Pancreas (tissue), 10 donors: ENCODE results near the gene RIMS4. TPM values are rescaled to one million over a fixed set of nuclear protein-coding genes. Genes with fewer than 3 reads are reported as not detected.
A peak's percentile ranks its signal among the peaks of the same experiment; 100 is the strongest.

Source experiments
- ATAC-seq, 4 donors: fragments of 200-7000 bp; cut with Tn5 transposase; one replicate each; pipeline versions ENCODE4 v1.8.0 to v1.9.1; 2020; ENCODE audit warnings: mild to moderate bottlenecking in 4 of 4, moderate library complexity in 4 of 4
- DNase-seq, 6 donors: peaks; one replicate each; pipeline ENCODE4 v3.0.0-alpha.2; 2020
- FAIRE-seq: peaks from 2 replicates; lab custom pipeline; 2012; peaks lifted over from hg19 to GRCh38; lab: Jason Lieb, UNC
- H3K27ac ChIP-seq, 4 donors: fragments of 200-600 bp; sonication (generic); 1 replicate in 3 of 4; 2 replicates in 1 of 4; pipeline versions ENCODE4 v1.5.0 to v1.8.0; 2020
- H3K27me3 ChIP-seq, 4 donors: fragments of 200-600 bp; one replicate each; pipeline ENCODE4 v1.8.0; 2021
- H3K36me3 ChIP-seq, 3 donors: fragments of 200-600 bp; sonication (generic) in 1 of 3; one replicate each; pipeline versions ENCODE4 v1.5.0 to v1.8.0; 2020 to 2021
- H3K4me1 ChIP-seq, 3 donors: fragments of 200-600 bp; one replicate each; pipeline ENCODE4 v1.8.0; 2021
- H3K4me3 ChIP-seq, 4 donors: fragments of 200-600 bp; sonication (generic) in 2 of 4; one replicate each; pipeline versions ENCODE4 v1.5.0 to v1.8.0; 2020 to 2021
- H3K9me3 ChIP-seq, 4 donors: fragments of 200-600 bp; one replicate each; pipeline ENCODE4 v1.8.0; 2021
- CTCF ChIP-seq, 4 donors: fragments of 200-600 bp; sonication (generic) in 3 of 4; IDR thresholded peaks; one replicate each; pipeline versions ENCODE4 v1.5.0 to v1.8.0; 2021; ENCODE audit warnings: antibody characterized with exemption in 4 of 4
- WGBS, 2 donors: extraction: QIAGEN DNeasy Blood & Tissue Kit; methylation state at CpG; one replicate each; pipeline ENCODE4 v1.1.7; 2013; 5-methylcytosine and 5-hydroxymethylcytosine counted together
- intact Hi-C, 3 donors: fragments of 100-400 bp; cut with DNase I; formaldehyde crosslinking; loops; one replicate each; pipeline versions ENCODE4 v1.11.1 to v1.14.2; 2022
- polyA plus RNA-seq, 2 donors: library from polyadenylated mRNA; stranded (reverse); fragments of 200-250 nt; gene quantifications; one replicate each; pipeline ENCODE4 v1.2.3, GENCODE V29; 2013
- total RNA-seq, 6 donors: library from RNA; stranded (reverse); fragmentation: NEBNext Ultra II Directional in 4 of 6; extraction: Animal tissue kit (Norgen Biotek cat#: 25700) in 4 of 6; gene quantifications; one replicate each; pipeline versions ENCODE4 v1.2.1 to v1.2.4, GENCODE V29; 2021 to 2023
- donor health status: healthy with polysubstance abuse.
- donor health status: DM: no; HTN: no; CAD: no; lungs with moderate emphysema.
- donor health status: DM: no; HTN: no; CAD: no.
- donor health status: control.
- donor health status: control.
- donor health status: Bipolar disorder and iron deficiency.
- donor health status: DM: yes; HTN: yes; CAD: no.
- donor health status: DM: no; HTN: no; CAD: no.
- donor health status: DM: no; HTN: no; CAD: no.
- donor health status: DM: yes; HTN: yes; CAD: no.

RIMS4 gene
- total and polyA plus RNA-seq, 8 donors: 0.03 to 0.20 (median 0.08) TPM; not detected in 1

- no peak for FAIRE-seq
- 82 to 93% methylated on average over 18 of the region's 18 CpGs for WGBS, 2 donors
- no peak for ATAC-seq
- H3K36me3 ChIP-seq: no peaks in the 10 kb centered on the region
- no peak for TF ChIP-seq CTCF (IDR thresholded peaks at IDR 0.05)
- no peaks in the 10 kb centered on the region for H3K27me3 ChIP-seq
- H3K9me3 ChIP-seq: no peaks in the 10 kb centered on the region
- no peak overlapping the region for H3K4me3 ChIP-seq
- intact Hi-C loops: no loop called here
- H3K4me1 ChIP-seq: no peaks in the 10 kb centered on the region
- DNase-seq: no peak
- no peak overlapping the region for H3K27ac ChIP-seq
Measured at GRCh38 chr20:44756011-44756688, 54.2 kb downstream of the RIMS4 start.

- DNase-seq (no peak), FAIRE-seq (no peak), ATAC-seq (no peak)
- WGBS, 2 donors: 68 to 77% methylated on average over 6 to 7 of the region's 7 CpGs
- no peak overlapping the region for H3K27ac ChIP-seq
- H3K4me3 ChIP-seq: no peak overlapping the region
- no peaks in the 10 kb centered on the region for H3K27me3 ChIP-seq
- TF ChIP-seq CTCF (IDR thresholded peaks at IDR 0.05): no peak
- no peaks in the 10 kb centered on the region for H3K9me3 ChIP-seq
- H3K4me1 ChIP-seq: no peaks in the 10 kb centered on the region
- H3K36me3 ChIP-seq: no peaks in the 10 kb centered on the region
- intact Hi-C loops: no loop called here
Measured at GRCh38 chr20:44754554-44754953, 55.8 kb downstream of the RIMS4 start.

GRCh38 chr20:44752099-44752931 is 58.0 kb downstream of the RIMS4 start:
- H3K27me3 ChIP-seq: no peaks in the 10 kb centered on the region
- no peak for TF ChIP-seq CTCF (IDR thresholded peaks at IDR 0.05)
- FAIRE-seq: no peak
- no peaks in the 10 kb centered on the region for H3K9me3 ChIP-seq
- WGBS, 2 donors: 64 to 66% methylated on average over 17 of the region's 17 CpGs
- no peak for DNase-seq
- intact Hi-C loops: no loop called here
- no peaks in the 10 kb centered on the region for H3K36me3 ChIP-seq
- no peak overlapping the region for H3K27ac ChIP-seq
- peaks cover 0 to 2% (median 0%) of the 10 kb centered on the region in 3 donors for H3K4me1 ChIP-seq
- no peak for ATAC-seq
- H3K4me3 ChIP-seq: no peak overlapping the region

- intact Hi-C loops: no loop called here
Measured at GRCh38 chr20:44750081-44750805, 60.1 kb downstream of the RIMS4 start.

More at GRCh38 chr20:44750081-44750805, 60.1 kb downstream of the RIMS4 start:
- WGBS, 2 donors: 39 to 74% methylated on average over 66 to 73 of the region's 73 CpGs
- Histone ChIP-seq H3K4me3 (no peak overlapping the region), H3K36me3 (no peaks in the 10 kb centered on the region), H3K9me3 (no peaks in the 10 kb centered on the region), H3K27ac (no peak overlapping the region), H3K4me1 (peaks cover 0 to 16% (median 0%) of the 10 kb centered on the region in 3 donors), H3K27me3 (no peaks in the 10 kb centered on the region)
- DNase-seq (peak in 2 of 6 donors; percentile 17 to 63), ATAC-seq (no peak), FAIRE-seq (no peak)
- no peak for TF ChIP-seq CTCF (IDR thresholded peaks at IDR 0.05)
